Stimulated activated CD4-positive, alpha-beta T cell treated with anti-CD3 and anti-CD28 coated beads, Interleukin-1b, Interleukin-23, amount 100 ng/mL, for 4 hours (primary cell): Measurements from ENCODE around the gene OARD1.
"Not testable (repeated sequence)": the region's sequence is repeated elsewhere in the genome, so short reads cannot be mapped to it uniquely, and the experiment has no call there.

Experiments
- DNase-seq, 2 donors: peaks; one replicate each; pipeline ENCODE4 v3.0.0-alpha.2; 2020; ENCODE audit warnings: low read depth in 2 of 2

The OARD1 gene, protein sequence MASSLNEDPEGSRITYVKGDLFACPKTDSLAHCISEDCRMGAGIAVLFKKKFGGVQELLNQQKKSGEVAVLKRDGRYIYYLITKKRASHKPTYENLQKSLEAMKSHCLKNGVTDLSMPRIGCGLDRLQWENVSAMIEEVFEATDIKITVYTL

DNA sequence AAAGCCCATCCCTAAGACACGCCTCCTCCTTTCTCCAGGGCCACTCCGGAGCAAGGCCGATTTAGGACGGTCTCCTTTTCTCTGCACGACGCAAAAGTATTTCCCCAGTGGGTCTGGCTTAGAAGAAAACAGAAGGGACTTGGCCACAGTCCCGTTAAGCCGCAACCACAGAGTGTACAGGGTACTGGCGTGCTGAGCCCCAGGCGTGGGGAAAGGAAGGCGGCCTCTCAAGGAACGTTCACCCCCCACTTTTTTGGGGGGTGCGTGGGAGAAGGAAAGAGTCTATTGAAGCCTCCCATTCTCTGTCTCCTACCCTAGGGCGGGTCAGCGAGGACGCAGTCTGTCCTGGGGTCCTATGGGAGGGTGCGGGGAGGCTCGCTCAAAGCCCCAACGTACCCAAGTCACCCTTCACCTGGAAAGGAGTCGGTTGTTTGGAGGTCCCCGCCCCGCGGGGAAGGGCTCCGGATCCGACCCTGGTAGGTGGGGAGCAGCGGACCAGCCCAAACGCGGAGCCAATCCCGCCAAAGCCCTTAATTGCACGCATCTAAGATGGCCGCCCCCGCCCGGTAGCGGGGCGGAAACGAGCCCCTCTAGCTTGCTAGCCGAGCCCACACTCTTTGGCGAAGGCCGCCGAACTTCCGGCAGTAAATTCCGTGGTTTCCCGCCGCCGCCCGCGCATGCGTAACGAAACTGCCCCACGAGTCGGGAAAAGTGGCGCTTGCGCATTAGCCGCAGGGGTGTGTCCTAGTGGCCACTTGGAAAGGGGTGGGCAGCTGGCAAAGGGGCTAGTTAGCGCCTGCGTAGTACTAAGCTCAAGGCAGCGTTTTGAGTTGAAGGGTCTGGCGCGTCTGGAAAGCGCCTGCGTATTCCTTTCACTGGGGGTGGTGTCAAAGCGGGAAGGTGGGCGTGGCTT, at the start of gene OARD1:
Gene OARD1 (minus strand): TSS at position 434 of the 913 bp plus-strand sequence. CDS start 722 bp downstream, outside the sequence.
- DNase-seq: peak; percentile 99 to 100

DNA sequence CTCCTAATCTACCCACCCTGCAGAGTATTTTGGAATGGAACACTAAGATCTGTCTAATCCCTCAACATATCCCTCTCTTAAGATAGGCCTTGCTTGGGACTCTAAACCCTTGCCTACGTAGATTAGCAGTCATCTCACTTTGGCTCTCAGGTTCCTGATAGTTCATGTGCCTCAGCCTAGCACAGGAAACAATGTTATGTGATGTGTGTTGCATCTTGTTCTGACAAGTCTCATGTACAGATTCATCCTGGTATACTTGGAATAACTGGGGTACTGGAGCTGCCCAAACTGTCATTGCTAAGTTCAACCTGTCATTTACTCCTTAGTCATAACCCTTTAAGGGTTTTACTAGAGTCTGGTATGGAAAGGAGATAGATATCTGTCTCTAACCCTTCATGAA, 47.9 kb upstream of the OARD1 start:
- no peak for DNase-seq

DNA sequence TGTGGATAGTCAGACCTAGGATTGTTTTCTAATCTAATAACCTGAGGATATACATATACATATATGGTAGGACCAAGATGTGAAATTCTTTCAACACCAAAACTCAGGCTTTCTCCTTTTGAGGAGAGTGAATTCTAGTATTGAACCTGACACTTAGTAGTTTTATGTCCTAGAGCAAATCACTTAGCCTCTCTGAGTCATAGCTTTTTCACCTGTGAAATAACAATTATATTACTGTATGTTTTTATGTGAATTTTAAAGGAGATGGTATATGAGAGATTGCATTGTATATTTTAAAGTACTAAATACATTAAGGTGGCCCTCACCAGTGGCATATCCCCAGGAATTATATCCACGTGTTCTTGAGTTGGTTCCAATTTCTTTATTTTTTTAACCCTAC, 47.4 kb upstream of the OARD1 start:
- DNase-seq: no peak

DNA sequence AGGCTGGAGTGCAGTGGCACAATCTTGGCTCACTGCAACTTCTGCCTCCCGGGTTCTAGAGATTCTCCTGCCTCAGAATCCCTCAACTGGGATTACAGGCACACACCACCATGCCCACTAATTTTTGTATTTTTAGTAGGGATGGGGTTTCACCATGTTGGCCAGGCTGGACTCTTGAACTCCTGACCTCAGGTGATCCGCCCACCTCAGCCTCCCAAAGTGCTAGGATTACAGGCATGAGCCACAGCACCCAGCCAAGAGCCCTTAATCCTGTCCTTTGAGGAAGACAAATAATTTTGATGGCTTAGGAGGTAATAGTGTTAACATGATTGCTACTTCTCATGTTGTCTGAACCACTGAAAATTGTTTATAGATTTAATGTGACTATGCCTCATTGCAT, 42.9 kb upstream of the OARD1 start:
- not testable (repeated sequence) for DNase-seq

DNA sequence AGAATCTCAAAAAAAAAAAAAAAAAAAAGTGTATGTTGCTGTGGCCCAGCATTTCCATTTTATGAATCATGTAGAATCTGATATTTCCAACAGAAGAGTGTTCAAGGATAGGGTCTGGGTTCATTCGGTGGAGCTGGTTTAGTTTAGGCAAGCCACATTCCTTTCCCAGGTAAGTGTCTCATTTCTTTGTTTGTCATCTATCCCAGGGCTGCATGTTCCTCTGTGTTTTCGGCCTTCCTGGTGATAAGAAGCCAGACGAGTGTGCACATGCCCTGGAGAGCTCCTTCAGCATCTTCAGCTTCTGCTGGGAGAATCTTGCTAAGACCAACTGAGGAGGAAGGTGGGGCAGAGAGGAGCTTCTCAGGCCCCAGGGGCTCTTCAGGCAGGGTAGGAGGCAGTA, 38.9 kb upstream of the OARD1 start:
- DNase-seq: no peak

DNA sequence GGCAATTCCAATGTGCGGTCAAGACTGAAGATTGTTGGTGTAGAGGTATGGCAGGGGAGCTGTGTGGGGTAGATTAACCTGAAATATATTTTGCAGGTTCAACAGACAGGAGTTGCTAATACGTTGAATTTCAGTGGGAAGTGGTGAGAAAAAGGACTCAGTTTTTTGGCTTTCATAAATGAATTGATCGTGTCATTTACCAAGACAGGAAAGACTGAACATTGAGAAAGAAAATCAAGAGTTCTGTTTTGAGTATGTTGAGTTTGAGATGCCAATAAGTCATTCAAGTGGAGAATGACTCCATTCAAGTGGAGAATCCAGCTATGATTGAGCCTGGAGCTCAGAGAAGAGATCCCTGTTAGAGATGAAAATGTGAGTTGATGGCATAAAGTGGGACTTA, 31.7 kb upstream of the OARD1 start:
- no peak for DNase-seq

DNA sequence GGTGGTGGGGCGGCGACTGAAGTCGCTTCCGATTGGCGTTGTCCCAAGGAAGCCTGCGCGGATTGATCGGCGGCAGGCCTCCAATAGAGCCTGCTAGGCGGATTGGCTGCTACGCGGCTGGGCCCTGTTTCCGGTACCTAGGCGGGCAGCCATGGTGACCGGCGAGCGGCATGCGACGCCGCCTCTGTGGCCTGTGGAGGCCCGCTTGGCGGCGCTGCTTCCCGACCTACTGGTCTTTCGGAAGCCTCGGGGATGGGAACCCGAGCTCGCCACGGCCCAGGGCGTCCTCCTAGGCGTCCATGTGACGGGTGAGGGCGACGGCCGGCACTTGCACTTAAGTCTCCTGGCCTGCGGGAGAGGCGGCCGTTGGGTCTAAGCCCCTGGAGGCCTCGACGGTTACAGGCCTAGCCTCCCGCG, 28.7 kb upstream of the OARD1 start:
- no peak for DNase-seq

DNA sequence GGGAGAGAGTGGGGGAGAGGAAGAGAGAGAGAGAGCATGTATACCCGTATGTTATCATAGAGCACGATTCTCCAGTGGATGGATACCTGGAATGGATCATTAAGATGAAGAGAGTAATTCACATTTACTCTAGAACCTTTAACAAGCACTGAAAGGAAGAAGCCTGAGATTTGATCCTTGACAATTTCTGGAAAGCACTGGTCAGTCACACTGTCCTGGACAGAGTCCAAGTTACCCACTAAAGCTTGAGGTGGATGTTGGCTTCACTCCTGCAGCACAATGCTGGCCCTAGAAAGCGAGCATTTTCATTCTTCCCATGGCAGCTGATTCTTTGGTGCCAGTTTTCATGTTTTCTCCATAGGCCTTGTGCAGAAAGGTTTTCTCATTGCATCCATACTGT, 26.2 kb upstream of the OARD1 start:
- no peak for DNase-seq

DNA sequence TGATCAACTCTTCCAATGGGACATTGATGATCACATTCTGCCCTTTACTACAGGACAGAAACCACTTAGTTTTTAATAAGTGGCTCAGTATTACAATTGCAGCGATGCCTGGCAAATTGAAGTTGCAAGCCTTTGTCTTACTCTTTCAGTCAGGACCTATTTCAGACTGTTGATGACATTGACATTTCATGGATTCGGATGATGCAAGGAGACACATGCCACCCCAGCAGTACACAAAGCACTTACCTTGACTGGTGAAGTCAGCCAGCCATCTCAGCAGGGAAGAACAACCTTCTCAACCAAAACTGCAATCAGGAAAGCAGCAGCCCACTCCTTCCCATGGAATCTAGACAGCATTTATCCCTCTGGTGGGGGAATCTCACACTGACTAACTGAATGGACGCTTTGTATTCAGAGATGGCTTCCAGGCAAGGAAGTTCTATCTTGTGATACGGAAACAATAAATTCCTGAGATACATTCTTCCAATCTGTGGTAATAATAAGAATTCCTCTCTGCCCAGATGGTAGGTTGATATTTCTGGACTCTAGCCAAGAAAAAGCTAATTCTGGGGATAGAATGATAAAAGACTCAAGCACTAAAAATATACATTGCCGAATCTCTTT, 25.4 kb upstream of the OARD1 start:
- DNase-seq: no peak

DNA sequence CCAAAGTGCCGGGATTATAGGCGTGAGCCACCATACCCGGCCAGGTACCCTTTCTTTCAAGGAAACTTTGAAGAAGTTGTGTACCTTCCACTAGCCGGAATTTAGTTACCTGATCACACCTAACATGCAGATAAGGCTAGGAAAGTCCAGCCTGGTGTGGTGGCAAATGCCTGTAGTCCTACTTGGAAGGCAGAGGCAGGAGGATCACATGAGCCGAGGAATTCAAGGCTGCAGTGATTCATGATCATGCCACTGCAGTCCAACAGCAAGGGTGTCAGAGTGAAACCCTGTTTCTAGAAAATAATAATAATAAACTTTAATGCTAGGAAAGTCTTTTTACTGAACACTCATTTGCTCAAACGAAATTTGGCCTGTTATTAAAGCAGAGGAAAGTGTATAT, 21.6 kb upstream of the OARD1 start:
- no peak for DNase-seq

DNA sequence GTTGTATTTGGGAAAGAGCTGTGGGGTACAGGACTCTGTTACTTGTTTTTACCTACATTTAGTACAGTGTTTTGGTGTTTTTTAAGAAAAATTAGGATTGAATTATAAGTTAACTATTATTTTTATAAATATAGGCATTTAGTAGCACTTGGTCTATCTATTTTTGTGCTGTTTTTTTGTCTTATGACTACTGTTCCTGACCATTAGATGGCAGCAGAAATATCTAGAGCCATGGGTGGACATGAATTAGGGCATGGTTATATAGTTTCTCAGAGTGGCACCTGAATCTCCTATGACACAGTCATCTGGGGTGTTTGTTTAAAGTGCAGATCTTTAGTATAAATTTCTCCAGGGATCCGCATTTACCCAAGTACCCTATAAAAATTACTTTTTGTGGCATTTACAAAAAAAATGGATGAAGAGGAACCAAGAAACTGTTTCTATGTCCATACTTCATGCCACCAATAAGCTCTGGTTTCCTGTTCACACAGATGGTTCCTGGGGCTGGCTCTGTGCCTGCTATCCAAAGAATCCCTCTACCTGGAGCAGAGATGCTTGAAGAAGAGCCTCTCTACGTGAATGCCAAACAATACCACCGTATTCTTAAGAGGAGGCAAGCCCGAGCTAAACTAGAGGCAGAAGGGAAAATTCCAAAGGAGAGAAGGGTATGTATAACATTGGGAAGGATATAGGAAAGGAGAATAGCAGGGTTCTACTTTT, 20.4 kb upstream of the OARD1 start:
- no peak for DNase-seq

DNA sequence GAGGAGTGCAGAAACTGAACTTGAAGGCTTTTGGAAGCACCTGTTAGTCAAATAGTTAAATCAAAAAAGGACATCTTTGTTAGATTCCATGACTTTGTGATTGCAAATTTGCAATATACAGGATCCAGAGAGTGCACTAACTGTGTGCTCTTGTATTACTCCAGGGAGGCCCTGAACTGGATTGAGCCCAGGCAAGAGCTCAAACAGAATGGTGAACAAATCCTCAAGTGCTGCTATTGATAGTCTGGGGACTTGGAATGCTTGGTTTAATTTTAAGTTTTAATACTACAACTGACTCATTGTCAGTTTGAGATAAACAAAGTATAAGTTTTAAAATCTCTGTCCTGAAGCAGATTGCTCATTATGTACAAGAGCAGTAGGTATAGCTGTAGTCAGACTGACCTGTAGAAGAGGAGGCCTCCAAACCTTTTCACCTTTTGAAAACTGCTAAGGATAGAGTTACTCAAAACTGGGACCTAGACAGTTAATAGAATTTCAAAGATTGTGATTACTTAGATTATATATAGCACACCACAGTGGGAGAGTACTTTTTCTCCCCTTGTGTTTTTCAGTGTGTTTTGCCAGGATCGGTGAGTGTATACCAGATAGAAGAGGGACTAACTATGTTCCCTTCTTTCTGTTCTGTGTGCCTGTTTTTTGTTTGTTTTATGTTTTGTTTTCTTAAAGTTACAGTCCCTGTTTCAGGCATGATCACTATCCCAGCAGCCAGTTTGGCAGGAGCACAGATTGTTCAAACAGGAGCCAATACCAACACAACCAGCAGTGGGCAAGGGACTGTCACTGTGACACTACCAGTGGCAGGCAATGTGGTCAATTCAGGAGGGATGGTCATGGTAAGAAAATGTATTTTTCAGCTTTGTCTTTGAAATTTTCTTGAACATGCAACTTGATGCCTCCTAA, 18.9 kb upstream of the OARD1 start:
- DNase-seq: no peak

DNA sequence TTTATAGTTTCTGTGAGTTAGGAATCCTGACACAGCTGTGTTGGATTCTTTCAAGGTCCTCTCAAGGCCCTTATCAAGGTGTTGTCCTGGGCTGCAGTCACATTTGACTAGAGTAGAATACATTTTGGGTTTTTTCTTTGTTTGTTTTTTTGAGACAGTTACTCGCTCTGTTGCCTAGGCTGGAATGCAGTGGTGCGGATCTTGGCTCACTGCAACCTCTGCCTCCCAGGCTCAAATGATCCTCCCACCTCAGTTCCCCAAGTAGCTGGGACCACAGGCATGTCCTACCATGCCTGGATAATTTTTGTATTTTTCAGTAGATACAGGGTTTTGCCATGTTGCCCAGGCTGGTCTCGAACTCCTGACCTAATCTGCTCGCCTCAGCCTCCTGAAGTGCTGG, 16.3 kb upstream of the OARD1 start:
- DNase-seq: no peak

DNA sequence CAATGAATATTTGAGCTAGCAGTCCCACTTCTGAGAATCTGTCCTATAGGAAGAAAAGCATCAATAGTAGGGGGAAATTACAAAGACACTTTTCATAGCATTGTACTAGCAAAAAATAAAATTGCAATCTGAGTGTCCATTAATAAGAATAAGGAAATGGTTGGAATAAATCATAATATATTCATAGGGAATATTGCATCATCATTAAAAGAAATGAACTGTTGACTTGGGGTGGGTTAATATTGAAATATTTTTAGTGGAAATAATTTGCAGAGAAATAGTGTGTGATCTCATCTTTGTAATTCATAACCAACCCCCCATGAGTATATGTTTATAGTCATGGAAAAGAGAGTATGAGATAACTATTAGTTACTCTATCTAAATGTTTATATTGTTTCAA, 13.0 kb upstream of the OARD1 start:
- no peak for DNase-seq

DNA sequence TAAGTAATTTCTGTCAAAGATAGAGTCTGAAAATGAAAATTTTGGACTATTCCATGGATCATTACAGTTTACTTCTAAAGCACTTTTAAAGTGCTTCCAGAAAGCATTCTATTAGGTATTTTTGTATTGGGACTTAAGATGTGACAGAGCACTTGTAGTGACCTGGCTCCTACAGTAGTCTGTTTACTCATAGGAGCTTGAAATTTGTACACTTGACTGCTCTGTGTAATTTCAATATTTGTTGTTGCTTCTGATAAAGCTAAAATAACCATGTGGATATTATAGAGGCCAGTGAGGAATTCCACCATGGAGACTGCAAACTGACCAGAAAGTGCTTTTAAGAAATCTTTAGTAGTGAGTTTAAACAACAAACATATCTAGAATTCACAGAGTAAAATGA, 10.9 kb upstream of the OARD1 start:
- DNase-seq: no peak

DNA sequence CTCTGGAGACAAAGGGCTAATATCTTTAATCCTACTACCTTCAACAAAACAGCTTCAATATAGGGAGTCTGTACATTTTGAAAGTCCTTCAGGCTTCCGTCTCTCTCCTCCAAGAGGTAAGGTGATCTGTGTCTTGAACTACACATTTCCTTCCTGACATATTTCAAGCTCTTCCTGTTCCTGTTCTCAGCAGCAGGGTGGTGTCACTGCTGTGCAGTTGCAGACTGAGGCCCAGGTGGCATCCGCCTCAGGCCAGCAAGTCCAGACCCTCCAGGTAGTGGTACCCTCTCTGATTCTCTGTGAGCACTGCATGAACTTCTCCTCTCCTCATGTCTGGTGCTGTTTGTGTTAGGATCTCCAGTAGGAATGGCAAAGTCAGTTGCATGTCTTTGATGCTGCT, 8.5 kb upstream of the OARD1 start:
- no peak for DNase-seq

DNA sequence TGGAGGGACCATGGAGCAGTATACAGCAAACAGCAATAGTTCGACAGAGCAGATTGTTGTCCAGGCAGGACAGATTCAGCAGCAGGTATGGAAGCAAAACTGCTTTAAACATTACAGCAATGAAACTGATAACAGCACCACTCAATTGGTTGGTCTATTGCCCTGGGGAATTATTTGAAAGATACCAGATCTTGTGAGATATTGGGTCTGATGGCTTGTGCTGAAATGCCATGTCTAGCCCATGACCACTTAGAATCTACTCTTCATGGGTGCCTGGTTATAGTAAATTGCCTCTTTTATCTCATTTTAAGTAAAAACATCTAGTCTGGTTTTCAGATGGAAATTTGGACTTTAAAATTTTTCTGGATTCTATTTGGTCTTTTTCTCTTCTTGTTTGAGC, 6.9 kb upstream of the OARD1 start:
- DNase-seq: no peak

DNA sequence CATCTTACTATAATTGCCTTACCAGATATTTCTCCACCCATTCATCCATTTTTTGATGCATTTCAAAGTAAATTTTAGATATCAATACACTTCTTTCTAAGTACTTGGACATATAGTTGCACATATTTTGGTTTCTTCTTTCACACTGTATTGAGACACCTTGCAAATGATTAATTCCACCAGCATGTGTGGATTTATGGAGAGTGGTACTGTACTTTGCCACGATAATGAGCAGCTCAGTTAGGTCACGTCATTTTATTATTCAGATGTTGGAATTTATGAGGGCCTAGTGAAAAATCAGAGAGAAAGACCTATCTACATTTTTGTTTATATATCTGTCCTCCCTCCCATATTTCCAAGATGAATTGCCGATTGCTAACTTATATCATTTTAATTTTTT, 5.9 kb upstream of the OARD1 start:
- DNase-seq: no peak

DNA sequence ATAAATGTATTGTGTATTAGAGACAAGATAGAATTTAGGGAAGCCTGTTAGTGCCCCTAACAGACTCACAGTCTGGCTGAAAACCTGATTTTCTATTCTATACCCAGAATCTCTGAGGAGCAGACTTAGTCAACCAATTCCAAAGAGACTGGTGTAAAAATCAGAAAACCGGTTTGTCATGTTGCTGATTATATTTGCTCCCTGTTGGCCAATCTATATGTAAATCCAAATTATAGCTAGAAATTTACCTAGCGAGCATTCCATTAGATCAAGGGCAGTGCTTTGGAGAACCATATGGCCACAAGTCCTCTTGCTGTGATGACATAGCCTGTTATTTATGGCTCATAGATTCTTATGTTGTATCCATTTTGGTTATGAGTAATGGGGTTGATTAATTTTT, 5.4 kb upstream of the OARD1 start:
- no peak for DNase-seq

DNA sequence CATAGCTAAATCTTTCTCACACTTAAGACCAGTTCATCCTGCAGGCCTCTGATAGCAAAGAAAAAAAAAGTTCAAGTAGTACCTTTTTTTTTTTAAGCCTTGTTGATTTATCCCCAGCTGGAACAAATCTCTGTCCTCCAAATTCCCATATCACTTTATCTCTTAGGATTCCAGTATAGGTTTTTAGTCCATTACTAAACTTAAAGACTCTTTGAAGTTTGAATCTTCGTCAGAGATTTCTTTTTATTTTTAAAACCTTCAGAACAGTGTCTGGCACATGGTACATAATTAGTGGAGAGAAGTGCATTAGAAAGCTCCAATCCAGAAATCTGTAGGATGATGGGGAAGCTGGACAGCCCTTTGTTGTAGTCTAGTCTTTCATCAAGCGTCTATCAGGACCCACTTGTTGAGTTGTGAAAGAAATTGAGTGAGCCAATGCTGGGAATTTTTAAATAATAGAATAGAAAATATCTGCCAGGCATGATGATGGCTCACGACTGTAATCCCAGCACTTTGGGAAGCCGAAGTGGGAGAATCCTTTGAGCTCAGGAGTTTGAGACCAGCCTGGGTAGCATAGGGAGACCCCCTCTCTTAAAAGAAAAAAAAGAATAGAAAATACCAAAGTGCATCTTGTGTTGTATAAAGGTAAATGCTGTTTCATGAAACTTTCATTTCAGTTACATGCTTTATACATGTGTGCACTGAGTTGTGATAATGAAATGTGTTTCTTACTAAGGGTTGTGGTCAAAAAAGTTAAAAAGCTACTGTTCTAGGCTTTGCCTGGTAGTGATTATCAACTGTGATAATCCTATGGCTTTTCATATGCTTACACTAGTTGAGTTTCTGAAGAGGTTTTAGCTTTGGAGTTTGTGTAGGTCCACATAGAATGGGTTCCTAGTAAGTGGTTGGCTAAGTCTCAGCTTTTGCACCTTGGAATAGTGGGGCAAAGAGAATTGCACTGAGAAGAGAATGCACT, 3.8 kb upstream of the OARD1 start:
- DNase-seq: no peak
